ENCODE measurements around the gene TERT.
"Not testable (repeated sequence)": the region's sequence is repeated elsewhere in the genome, so short reads cannot be mapped to it uniquely, and the experiment has no call there.

The TERT gene

DNA sequence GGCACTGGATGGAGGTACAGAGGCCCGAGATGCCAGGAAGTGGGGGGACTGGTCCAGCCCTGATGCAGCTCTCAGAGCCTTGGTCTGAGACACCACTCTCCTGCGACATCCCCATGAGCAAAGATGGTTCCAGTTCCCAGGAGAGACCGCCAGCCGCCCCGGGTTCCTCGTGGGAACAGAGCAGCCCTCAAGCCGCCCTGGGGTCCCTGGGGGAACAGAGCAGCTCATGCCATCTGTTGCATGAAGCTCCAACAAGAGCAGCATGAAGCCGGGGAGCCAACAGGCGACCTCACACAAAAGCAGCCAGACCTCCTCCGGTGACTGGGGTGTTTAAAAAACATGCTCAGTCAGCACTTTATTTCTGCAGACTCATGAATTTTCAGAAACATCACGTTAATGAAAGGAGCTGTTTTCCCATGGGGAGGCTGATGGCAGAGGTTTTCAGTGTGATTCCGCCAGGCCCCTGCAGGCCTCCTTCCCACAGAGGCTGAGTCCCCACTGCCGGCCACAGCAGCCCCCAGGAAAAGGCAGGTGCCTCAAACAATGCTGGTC, 63.4 kb downstream of the TERT start:
- DNase-seq: no peak

DNA sequence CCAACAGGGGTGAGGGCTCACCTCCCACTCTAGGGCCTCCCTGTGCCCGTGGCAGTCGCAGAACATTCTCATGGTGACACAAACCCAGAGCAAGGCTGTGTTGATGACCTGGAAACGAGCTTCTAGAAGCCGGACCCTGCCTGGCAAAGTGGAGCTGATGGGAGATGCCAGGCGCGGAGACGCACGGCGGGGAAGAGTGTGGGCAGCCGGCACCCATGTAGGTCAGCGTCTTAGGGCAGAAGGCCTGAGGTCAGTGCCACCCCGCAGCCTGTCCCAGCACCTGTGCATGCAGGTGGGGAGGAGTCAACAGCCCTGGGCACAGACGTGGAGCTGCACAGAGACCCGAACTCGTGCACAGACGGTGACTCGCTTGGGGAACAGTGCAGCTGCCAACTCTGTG, 64.3 kb downstream of the TERT start:
- no peak for DNase-seq

DNA sequence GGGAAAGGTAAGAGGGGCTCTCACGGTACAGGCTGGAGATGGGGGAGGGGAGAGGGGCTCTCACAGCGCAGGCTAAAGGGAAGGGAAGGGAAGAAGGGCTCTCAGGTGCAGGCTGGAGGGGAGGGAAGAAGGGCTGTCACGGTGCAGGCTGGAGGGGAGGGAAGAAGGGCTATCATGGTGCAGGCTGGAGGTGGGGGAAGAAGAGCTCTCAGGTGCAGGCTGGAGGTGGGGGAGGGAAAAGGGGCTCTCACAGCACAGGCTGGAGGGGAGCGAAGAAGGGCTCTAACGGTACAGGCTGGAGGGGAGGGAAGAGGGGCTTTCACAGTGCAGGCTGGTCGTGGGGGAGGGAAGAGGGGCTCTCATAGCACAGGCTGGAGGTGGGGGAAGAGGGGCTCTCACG, 65.0 kb downstream of the TERT start:
- DNase-seq: no peak

DNA sequence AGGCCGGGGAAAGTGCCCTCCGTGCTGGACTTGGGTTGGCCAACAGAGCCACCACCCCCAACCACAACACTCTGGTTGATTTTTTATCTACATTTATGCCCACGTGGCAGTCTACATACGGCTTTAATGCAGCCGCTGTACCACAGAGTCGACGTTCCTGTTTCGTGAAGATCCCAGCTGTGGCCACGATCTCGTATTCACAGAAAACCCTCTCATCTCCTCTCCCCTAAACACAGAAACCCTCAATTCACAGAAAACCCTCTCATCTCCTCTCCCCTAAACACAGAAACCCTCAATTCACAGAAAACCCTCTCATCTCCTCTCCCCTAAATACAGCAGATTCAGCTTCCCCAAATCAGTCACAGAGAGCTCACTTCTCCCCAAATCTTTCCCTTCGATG, 65.8 kb downstream of the TERT start:
- DNase-seq: not testable (repeated sequence)

DNA sequence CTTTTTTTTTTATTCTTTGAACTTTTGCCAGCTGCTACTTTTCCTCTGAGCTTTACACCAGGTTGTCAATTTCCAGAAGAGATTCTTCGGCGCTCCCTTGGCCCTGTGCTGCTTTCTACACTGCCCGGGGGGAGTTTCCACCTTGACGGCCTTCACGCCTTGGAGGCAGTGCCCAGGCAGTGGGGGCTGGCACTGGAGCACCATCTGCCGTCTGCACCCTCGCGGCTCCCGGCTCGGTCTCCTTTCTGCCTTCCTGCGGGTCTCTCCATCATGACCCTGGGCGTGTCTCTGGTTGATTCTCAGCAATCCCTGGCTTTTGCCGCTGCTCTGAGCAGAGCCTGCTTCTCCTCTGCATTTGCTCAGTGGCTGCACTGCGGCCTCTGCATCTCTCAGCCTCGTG, 66.7 kb downstream of the TERT start:
- no peak for DNase-seq

DNA sequence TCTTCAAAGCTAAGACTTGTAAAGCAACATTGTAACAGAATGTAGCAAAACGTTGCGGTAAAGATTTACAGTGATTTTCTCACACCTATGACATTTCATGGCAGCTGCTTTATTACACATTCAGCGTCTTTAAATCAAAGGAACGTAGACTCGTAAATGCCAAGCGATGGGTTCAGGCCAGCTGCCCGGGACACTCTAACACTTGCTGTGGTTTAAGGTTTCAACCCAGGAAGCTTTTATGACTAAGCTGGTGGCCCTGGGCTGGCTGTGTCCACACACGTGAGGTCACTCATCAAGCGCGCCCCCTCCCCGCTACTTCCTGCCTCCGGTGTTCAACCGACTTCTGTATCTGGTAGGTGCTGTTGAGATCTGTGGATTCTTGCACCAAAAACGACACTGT, 67.2 kb downstream of the TERT start:
- no peak for DNase-seq

DNA sequence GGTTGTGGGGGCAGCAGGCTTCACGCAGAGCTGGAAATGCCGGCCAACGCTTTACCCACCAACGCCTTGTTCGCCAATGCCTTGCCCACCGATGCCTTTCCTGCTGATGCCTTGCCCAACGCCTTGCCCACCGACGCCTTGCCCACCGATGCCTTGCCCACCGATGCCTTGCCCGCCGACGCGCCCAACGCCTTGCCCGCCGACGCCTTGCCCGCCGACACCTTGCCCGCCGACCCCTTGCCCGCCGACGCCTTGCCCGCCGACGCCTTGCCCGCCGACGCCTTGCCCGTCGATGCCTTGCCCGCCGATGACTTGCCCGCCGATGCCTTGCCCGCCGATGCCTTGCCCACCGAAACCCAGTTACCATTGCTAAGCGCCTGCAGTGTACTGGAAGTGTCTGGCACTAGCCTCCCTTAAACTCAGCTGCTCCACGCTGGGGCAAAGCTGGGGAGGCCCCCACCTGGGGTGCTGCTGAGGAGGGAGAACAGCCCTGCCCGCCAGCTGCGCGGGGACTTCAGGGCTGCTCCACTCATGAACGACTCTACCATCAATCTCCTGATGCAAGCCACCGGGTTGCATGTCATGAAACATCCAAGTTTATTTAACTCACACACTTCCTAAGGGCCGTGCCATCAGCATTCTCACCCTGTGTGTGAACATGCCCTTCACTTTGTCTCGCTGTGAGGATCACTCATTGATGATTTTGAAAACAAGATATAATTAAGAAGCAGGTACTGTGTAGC, 67.9 kb downstream of the TERT start:
- DNase-seq: no peak

DNA sequence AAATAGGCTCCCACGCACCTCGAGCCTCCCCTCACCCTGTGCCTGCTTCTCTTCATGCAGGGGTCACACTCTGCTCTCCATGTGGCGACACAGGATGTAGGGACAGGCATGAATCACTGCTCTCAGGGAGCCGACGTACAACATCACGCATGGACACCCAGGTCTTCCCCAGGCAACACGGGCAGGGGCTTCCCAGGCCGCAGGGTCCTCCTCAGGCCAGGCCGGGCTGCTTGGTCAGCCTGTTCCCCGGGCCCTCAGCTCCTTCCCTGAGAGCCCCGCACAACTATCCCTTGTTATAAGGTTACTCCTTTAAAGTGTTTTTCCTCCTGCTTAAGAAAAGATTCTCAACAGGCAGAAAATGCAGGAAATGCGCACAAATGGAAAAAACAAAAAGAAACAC, 68.6 kb downstream of the TERT start:
- DNase-seq: no peak

DNA sequence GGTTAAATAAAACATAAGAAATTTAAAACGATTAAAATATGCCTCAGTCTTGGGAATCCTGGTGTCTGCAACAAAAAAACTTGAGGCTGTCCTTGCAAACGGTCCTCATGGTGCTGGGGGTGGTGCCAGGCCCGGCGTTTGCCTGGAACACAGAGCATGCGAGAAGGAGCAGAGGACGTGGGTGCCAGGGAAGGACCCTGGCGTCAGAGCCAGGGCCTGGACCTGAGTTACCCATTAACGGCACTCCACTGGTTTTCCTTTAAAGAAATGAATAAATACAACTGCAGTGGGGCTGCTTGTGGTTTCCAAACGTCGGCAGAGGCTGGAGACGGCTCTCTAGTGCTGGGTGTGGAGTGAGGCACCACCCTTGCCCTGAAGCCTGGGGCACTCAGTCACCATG, 69.8 kb downstream of the TERT start, which contains the start of gene SLC6A18:
TSS of gene SLC6A18 (plus strand) at position 301 of the 400 bp plus-strand sequence. CDS start at position 398, 97 bp downstream.
- no peak for DNase-seq

DNA sequence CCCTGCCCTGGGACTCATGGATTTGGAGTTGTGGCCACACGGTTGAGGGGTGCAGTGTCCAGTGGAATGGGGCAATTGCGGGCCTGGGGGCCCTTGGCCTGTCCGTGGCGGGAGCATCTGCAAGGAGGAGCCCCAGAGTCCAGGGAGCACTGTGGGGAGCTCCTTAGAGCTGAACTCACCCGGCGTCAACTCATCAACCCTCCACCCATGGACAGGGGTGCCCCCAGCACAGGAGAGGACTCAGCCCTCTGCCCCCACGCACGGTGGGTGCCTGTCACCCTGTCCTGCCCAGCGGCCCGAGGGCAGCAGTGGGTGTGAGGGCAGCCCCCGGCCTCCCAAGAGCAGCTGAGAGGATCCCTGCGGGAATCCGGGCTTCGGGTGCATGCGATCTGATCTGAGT, 70.2 kb downstream of the TERT start:
- DNase-seq: no peak

DNA sequence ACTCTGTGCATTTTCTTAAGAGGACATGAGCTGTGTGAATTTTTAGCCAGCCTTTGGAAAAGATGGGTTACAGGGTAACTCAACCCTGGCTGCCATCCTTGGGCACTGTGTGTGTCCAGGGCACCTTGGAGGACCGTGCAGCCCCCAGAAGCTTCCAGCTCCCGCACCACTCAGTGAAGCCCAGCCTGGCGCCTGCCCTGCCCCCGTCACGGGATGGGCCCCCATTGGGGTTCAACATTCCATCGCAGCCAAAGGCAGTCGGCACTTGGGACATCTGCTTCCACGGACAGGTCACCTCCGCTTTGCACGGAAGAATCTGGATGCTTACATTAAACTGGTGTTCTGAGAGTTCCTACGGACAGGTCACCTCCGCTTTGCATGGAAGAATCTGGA, 71.6 kb downstream of the TERT start:
- DNase-seq: no peak

DNA sequence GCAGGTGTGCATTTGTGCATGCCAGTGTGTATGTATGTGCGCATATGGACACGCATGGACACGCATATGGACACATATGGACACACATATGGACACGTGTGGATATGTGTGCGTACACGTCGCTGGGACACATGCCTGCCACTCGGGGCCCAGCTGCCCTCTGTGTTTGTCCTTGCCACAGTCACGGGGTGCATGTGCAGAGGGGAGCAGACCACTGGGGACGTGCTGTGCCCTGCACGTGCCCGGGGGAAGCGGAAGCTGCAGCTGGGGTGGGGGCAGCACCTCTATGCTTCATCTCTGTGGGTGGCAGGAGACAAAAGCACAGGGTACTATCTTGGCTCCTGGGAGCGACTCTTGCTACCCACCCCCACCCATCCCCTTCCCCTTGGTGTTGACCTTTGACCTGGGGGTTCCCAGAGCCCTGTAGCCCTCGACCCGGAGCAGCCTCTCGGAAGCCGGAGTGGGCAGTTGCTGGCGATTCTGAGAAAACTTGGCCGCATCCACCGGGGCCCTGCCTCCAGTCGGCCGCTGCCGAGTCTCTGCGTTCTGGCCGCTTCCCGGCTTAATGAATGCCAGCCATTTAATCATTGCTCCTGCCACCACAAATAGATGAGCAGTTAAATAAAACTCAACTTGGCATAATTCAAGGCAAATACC, 72.1 kb downstream of the TERT start:
- DNase-seq: no peak

DNA sequence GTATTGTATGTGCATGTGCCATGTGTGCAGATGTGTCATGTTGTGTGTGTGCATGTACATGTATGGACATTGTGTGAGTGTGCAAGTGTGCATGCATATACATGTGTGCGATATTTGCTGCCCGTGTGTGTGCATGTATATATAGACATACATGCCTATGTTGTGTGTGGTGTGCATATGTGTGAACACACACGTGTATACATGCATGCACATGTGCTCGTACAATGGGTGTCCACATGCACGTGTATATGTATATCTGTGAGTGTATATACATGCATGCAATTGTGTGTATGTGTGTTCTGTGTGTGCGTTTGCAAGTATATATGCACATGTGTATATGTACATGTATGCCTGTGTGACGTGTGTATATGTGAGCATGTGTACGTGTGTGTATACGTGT, 72.7 kb downstream of the TERT start:
- DNase-seq: no peak

DNA sequence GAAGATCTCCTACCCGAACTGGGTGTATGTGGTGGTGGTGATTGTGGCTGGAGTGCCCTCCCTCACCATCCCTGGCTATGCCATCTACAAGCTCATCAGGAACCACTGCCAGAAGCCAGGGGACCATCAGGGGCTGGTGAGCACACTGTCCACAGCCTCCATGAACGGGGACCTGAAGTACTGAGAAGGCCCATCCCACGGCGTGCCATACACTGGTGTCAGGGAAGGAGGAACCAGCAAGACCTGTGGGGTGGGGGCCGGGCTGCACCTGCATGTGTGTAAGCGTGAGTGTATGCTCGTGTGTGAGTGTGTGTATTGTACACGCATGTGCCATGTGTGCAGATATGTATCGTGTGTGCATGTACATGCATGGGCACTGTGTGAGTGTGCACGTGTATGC, 73.1 kb downstream of the TERT start:
- no peak for DNase-seq

DNA sequence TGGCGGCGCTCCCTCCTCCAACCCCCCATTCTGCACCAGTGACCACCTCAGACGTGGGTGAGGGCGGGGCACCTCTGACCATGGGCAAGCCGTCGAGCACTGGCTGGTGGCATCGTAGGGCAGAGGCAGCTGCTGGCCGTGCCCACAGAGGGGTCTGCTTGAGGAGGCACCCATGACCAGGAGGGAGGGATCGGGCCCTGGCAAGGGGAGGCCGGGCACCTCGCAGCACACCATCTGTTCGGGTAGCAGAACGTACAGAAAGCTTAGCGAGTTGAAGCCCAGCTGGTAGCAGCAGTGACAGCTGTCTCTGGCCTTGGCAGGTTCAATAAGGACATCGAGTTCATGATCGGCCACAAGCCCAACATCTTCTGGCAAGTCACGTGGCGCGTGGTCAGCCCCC, 74.0 kb downstream of the TERT start:
- no peak for DNase-seq

DNA sequence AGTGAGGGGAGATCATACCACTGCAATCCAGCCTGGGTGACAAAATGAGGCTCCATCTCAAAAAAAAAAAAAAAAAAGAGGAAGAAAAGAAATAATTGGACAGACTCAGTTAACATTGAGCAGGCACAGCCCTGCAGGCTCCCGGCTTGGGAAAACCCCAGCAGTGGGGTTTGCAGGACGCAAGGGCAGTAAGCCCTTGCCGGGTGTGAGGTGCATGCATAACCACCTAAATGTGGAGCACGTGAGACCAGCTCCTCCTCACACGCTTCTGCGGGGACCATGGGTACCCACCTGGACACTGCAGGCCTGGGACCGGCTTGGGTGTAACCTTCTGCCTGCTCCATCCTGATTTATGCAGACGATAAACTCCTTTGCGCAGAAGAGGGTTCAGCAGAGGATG, 74.5 kb downstream of the TERT start:
- no peak for DNase-seq

DNA sequence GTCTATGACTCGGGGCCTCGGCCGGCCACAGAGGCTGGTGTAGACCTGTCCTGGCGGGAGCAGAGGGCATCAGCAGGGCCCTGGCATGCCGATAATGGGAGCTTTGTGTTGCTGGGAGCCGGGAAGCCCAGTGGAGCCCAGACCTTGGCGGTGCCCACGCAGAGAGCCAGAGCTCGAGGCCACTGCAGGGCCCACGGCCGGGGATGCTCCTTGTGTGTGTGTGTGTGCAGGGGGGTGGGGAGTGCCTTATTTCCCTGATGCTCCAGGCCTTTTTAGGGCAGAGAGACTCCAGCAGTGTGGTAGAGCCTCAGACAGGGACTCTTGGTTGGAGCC, 75.1 kb downstream of the TERT start:
- DNase-seq: no peak

DNA sequence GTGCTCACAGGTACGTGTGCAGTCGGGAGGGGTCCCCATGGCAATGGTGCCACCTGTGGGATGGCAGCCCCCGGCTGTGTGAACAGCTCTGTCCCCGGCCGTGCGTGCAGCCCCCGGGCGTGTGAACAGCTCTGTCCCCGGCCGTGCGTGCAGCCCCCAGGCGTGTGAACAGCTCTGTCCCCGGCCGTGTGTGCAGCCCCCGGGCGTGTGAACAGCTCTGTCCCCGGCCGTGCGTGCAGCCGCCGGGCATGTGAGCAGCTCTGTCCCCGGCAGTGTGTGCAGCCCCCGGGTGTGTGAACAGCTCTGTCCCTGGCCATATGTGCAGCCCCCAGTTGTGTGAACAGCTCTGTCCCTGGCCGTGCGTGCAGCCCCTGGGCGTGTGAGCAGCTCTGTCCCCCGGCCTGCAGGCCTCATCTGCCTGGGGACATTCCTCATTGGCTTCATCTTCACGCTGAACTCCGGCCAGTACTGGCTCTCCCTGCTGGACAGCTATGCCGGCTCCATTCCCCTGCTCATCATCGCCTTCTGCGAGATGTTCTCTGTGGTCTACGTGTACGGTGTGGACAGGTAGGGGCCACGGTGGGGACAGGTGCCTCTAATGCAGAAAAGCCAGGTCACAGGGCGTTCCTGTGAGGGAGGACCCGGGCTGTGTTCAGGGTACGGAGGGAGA, 75.6 kb downstream of the TERT start:
- DNase-seq: no peak

DNA sequence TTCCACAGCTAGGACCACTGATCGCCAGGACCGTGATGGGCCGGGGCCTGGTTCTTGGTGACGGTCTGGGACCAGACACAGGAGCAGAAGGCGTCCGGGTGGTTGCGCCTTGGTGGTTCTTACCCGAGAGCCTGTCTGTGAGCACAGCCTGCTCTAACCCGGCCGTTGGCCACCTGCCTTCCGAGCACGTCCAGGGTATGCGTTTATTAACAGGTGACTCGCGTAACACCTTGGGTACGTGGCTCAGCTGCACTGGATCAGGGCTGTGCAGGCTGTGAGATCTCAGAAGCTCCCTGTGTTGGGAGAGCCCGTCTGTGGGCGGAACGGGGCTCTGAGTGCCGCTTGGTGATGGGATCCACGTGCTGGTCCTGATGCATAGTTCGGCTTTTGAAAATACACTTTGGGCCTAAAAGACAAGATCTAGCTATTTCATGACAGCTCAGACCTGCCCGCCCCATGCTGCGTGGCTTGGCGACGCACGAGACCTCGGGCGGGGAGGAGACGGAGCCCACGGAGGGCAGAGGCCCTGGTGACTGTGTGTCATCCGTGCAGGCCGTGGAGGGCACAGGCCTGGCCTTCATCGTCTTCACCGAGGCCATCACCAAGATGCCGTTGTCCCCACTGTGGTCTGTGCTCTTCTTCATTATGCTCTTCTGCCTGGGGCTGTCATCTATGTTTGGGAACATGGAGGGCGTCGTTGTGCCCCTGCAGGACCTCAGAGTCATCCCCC, 76.4 kb downstream of the TERT start:
- no peak for DNase-seq

DNA sequence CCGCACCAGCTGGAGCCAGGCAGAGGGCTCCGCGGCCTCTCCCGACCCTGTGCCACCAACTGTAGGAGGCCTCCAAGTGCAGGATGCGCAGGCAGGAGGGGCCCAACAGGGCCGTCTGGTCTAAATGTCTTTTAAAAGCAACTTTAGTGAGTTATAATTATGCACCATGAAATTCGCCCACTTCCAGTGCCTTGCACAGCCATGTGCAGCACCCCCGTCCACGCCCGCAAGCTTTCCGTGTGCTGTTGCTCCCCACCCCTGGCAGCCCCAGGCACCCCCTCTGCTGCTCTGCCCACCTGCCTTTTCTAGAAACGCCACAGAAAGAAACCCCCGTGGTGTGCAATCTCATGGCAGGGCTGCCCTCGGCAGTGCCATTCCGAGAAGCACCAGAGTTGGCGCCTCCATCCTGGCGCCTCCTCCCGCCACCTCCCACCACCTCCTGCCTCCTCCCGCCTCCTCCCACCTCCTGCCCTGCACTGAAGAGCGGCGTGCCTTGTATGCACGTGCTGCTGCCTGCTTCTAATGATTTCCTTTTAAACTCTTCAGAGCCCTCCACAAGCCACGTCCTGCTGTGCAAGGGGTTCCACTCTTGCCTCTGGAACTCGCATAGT, 77.2 kb downstream of the TERT start:
- DNase-seq: no peak

DNA sequence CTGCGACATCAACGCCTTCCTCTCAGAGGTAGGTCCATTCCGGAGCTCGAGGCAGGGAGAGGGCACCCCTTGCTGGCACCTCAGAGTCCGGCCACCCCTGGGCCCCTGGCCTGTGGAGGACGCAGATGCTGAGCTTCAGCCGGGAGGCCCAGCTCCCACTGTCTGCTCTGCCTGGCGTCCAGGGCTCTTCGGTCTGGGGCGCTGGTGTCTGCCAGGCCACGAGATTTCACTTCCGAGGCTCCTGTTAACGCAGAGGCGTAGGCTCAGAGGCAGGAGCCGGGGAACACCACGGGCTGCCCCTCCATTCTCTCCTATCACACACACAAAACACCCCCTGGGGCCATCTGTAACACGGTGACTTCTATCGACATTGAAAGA, 78.0 kb downstream of the TERT start:
- no peak for DNase-seq

DNA sequence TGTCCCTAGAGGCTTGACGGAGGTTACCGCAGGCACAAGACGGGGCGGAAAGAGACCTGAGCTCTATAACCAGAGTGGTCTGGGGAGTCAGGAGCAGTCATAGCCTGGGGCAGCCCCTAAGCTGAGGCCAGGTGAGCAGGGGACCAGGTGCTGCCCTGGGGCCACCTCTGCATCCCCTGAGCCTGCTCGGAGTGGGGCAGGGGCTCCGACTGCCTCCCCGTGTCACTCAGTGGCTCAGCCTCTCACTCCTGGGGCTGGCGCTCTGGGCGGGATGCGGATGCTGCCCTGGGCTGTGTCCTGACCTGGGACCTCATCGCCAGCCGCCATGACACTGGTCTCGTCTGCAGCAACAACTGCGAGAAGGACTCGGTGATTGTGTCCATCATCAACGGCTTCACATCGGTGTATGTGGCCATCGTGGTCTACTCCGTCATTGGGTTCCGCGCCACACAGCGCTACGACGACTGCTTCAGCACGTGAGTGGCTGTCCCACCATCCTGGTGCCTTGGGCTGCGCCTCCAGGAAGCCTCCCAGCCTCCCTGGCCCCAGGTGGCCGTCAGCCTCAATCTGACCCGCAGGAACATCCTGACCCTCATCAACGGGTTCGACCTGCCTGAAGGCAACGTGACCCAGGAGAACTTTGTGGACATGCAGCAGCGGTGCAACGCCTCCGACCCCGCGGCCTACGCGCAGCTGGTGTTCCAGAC, 78.5 kb downstream of the TERT start:
- DNase-seq: no peak

Measured in activated CD4-positive, alpha-beta T cell treated with anti-CD3 and anti-CD28 coated beads, Interleukin-2, Interleukin-6, amounts not matched to agents 100 ng/mL and 50 ng/mL, durations not matched to agents 16 hours and 8 hours (primary cell).